ENCODE results near the gene FMNL2. TPM values are rescaled to one million over a fixed set of nuclear protein-coding genes. Genes with fewer than 3 reads are reported as not detected.

The FMNL2 gene
- total RNA-seq, 1 experiment from 2014 or later = 33.6 TPM

- Histone ChIP-seq H3K9me3 (ENCODE audit: control insufficient read depth, low read depth, low read length) (no peaks in the 10 kb centered on the region), H2BK5ac (ENCODE audit: insufficient read length, low read length) (no peak overlapping the region), H3K18ac (ENCODE audit: insufficient read length, low read depth, low read length) (no peak overlapping the region), H2AFZ (ENCODE audit: low read length) (no peak overlapping the region), H3K79me1 (ENCODE audit: insufficient read depth, low read depth, low read length, poor library complexity, severe bottlenecking) (no peaks in the 10 kb centered on the region), H3K23me2 (ENCODE audit: insufficient read length, low read depth, low read length, poor library complexity, severe bottlenecking) (no peaks in the 10 kb centered on the region), H3K14ac (ENCODE audit: insufficient read depth, low read length) (no peak overlapping the region), H3K27ac (ENCODE audit: insufficient read length, low read depth, low read length) (no peak overlapping the region), H2AK5ac (ENCODE audit: insufficient read length, low read length) (no peak overlapping the region), H2BK120ac (ENCODE audit: low read depth, low read length, poor library complexity, severe bottlenecking) (no peak overlapping the region), H3K9ac (ENCODE audit: extremely low read depth, insufficient read length, low read length) (no peak overlapping the region), H4K8ac (replicated peaks; ENCODE audit: insufficient read length, low read depth, low read length) (no peak overlapping the region), H3K79me2 (ENCODE audit: insufficient read depth, low read length) (no peaks in the 10 kb centered on the region), H3K4me2 (ENCODE audit: insufficient read depth, insufficient read length, low read length) (no peak overlapping the region), H2BK15ac (ENCODE audit: low read depth, low read length) (no peak overlapping the region), H2BK20ac (ENCODE audit: low read depth, low read length, poor library complexity, severe bottlenecking) (no peak overlapping the region), H4K5ac (ENCODE audit: insufficient read length, low read depth, low read length) (no peak overlapping the region), H3K4ac (ENCODE audit: low read depth, low read length) (no peak overlapping the region), H3K23ac (ENCODE audit: insufficient read length, low read depth, low read length) (no peak overlapping the region), H3T11ph (ENCODE audit: low read length) (no peak overlapping the region), H3K4me1 (ENCODE audit: insufficient read depth, low read length) (peaks cover 6% of the 10 kb centered on the region; the same call in 1 of the 2 replicates), H2BK12ac (ENCODE audit: insufficient read length, low read depth, low read length) (no peak overlapping the region), H3K56ac (ENCODE audit: insufficient read length, low read depth, low read length) (no peak overlapping the region), H3K27me3 (ENCODE audit: insufficient read depth, low read length) (no peaks in the 10 kb centered on the region), H4K20me1 (ENCODE audit: control insufficient read depth, insufficient read depth, insufficient read length) (no peaks in the 10 kb centered on the region), H4K91ac (ENCODE audit: insufficient read length, low read depth, low read length) (no peak overlapping the region)
- Mint-ChIP-seq H3K4me1 (peaks cover 21 to 32% of the 10 kb centered on the region in 2 experiments), H3K36me3 (ENCODE audit: insufficient read depth in 1 of 3, low read depth in 3 of 3) (peaks cover 0 to 3% (median 2%) of the 10 kb centered on the region in 3 experiments; a peak in 2 of 7 replicates), H3K27ac (no peak overlapping the region; a peak in 1 of 7 replicates), H3K4me3 (no peak overlapping the region), H3K27me3 (ENCODE audit: low read depth) (no peaks in the 10 kb centered on the region; the same call in 1 of the 2 replicates), H3K9me3 (no peaks in the 10 kb centered on the region)
- no CpG with 5 or more reads among the region's 9 CpGs for WGBS (ENCODE audit: extremely low coverage, insufficient read length, low lambda C conversion rate)
- DNase-seq = no peak
- TF ChIP-seq, protein P1, sequence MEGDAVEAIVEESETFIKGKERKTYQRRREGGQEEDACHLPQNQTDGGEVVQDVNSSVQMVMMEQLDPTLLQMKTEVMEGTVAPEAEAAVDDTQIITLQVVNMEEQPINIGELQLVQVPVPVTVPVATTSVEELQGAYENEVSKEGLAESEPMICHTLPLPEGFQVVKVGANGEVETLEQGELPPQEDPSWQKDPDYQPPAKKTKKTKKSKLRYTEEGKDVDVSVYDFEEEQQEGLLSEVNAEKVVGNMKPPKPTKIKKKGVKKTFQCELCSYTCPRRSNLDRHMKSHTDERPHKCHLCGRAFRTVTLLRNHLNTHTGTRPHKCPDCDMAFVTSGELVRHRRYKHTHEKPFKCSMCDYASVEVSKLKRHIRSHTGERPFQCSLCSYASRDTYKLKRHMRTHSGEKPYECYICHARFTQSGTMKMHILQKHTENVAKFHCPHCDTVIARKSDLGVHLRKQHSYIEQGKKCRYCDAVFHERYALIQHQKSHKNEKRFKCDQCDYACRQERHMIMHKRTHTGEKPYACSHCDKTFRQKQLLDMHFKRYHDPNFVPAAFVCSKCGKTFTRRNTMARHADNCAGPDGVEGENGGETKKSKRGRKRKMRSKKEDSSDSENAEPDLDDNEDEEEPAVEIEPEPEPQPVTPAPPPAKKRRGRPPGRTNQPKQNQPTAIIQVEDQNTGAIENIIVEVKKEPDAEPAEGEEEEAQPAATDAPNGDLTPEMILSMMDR (conservative IDR thresholded peaks at IDR 0.05) = no peak
Observed at GRCh38 chr2:152598975-152599759, 264.2 kb downstream of the FMNL2 start.

Data from H9 (cell line).